A549 (cell line): ENCODE measurements around the gene RTN4. TPM values are rescaled to one million over a fixed set of nuclear protein-coding genes. Genes with fewer than 3 reads are reported as not detected.

Source experiments
- ATAC-seq, 2 experiments: fragments of 200-7000 bp in 1 of 2; fragments of >200 bp in 1 of 2; cut with Nextera tagmentation in 1 of 2; cut with Tn5 transposase in 1 of 2; 3 replicates each; pipeline versions ENCODE4 v1.8.0 to v1.9.1; 2018 to 2020; ENCODE audit warnings: mild to moderate bottlenecking in 1 of 2, moderate library complexity in 1 of 2
- CTCF ChIA-PET: fragments of 300-600 bp; sonication (Branson Sonifier 250); formaldehyde crosslinking; extraction: SDS; loops from one replicate; lab custom pipeline; 2021; ENCODE audit warnings: antibody characterized with exemption, inconsistent platforms; lab: Yijun Ruan, JAX
- POLR2A ChIA-PET: fragments of 350-600 bp; formaldehyde crosslinking; extraction: SDS; loops from one replicate; lab custom pipeline; 2021; ENCODE audit warnings: antibody characterized with exemption, inconsistent platforms; lab: Yijun Ruan, JAX
- DNase-seq, 2 experiments: peaks; one replicate each; pipeline versions ENCODE4 v3.0.0 to v3.0.0-alpha.2; 2011 to 2016; ENCODE audit warnings: low read depth in 1 of 2, low spot score in 1 of 2
- FAIRE-seq: peaks from 2 replicates; lab custom pipeline; 2011; peaks lifted over from hg19 to GRCh38; lab: Jason Lieb, UNC
- H3K27ac ChIP-seq, 2 experiments: fragments of >200 bp; sonication (Bioruptor Twin); formaldehyde crosslinking; 3 replicates each; pipeline ENCODE4 v1.5.1; 2016 to 2017
- H3K4me1 ChIP-seq: fragments of >200 bp; sonication (Bioruptor Twin); formaldehyde crosslinking; 3 replicates; pipeline ENCODE4 v1.6.1; 2016
- H3K4me2 ChIP-seq: fragments of >200 bp; sonication (Bioruptor Twin); formaldehyde crosslinking; 3 replicates; pipeline ENCODE4 v1.6.1; 2016
- H3K4me3 ChIP-seq: fragments of >200 bp; sonication (Bioruptor Twin); formaldehyde crosslinking; 3 replicates; pipeline ENCODE4 v1.5.1; 2016
- H3K9me3 ChIP-seq: fragments of >200 bp; sonication (Bioruptor Twin); formaldehyde crosslinking; 3 replicates; pipeline ENCODE4 v1.6.1; 2016
- ATOH8 ChIP-seq: fragments of 250-450 bp; sonication (Bioruptor Pico); IDR thresholded peaks from 2 replicates; pipeline ENCODE4 v1.5.0; 2020; ENCODE audit warnings: low read depth, mild to moderate bottlenecking, moderate library complexity
- BCL3 ChIP-seq: fragments of >200 bp; sonication (Bioruptor Twin); formaldehyde crosslinking; IDR thresholded peaks from 3 replicates; pipeline ENCODE4 v1.6.1; 2016
- BHLHE40 ChIP-seq: IDR thresholded peaks from 2 replicates; pipeline ENCODE4 v1.6.1; 2012; ENCODE audit warnings: low read depth, low read length, inconsistent platforms
- CBX2 ChIP-seq: fragments of 200-600 bp; sonication (generic); IDR thresholded peaks from 2 replicates; pipeline ENCODE4 v1.6.1; 2016; ENCODE audit warnings: low read depth, mild to moderate bottlenecking, borderline replicate concordance
- CBX8 ChIP-seq: fragments of 200-600 bp; sonication (generic); IDR thresholded peaks from 2 replicates; pipeline ENCODE4 v1.6.1; 2016
- CEBPB ChIP-seq, 2 experiments: fragments of >200 bp in 1 of 2; sonication (Bioruptor Twin) in 1 of 2; formaldehyde crosslinking in 1 of 2; IDR thresholded peaks; 2 replicates each; pipeline ENCODE4 v1.6.1; 2012 to 2016
- CHD2 ChIP-seq: fragments of 150-350 bp; IDR thresholded peaks from 2 replicates; pipeline ENCODE4 v1.6.1; 2014; ENCODE audit warnings: low read length; ENCODE audit not compliant: partially characterized antibody
- EHMT2 ChIP-seq: fragments of 200-600 bp; sonication (generic); IDR thresholded peaks from 2 replicates; pipeline ENCODE4 v1.6.1; 2016; ENCODE audit warnings: antibody characterized with exemption, low read depth, mild to moderate bottlenecking, moderate library complexity
- EP300 ChIP-seq, 2 experiments: fragments of >200 bp; sonication (Bioruptor Twin); formaldehyde crosslinking; IDR thresholded peaks; 2 replicates in 1 of 2; 3 replicates in 1 of 2; pipeline ENCODE4 v1.6.1; 2016 to 2017
- ESRRA ChIP-seq: fragments of 150-350 bp; IDR thresholded peaks from 2 replicates; pipeline ENCODE4 v1.6.1; 2014; ENCODE audit warnings: mild to moderate bottlenecking, low read length, borderline replicate concordance
- FOSB ChIP-seq: fragments of 250-450 bp; sonication (Bioruptor Pico); IDR thresholded peaks from 2 replicates; pipeline ENCODE4 v1.5.0; 2020; ENCODE audit warnings: mild to moderate bottlenecking, moderate library complexity
- GATA3 ChIP-seq: IDR thresholded peaks from 2 replicates; pipeline ENCODE4 v1.6.1; 2012; ENCODE audit warnings: borderline replicate concordance
- HDAC2 ChIP-seq: fragments of 200-600 bp; sonication (generic); IDR thresholded peaks from 2 replicates; pipeline ENCODE4 v1.6.1; 2016
- HES2 ChIP-seq: fragments of >200 bp; sonication (Bioruptor Twin); formaldehyde crosslinking; IDR thresholded peaks from 2 replicates; pipeline ENCODE4 v1.6.1; 2016
- HEYL ChIP-seq: fragments of 250-450 bp; sonication (Bioruptor Pico); IDR thresholded peaks from 2 replicates; pipeline ENCODE4 v1.8.0; 2021; ENCODE audit warnings: mild to moderate bottlenecking, moderate library complexity
- HMGXB4 ChIP-seq: fragments of 250-450 bp; sonication (Bioruptor Pico); IDR thresholded peaks from 2 replicates; pipeline ENCODE4 v1.5.0; 2021; ENCODE audit warnings: mild to moderate bottlenecking, moderate library complexity, borderline replicate concordance
- JUN ChIP-seq, 2 experiments: fragments of >200 bp; sonication (Bioruptor Twin); formaldehyde crosslinking; IDR thresholded peaks; 2 replicates in 1 of 2; 3 replicates in 1 of 2; pipeline ENCODE4 v1.6.1; 2016 to 2017
- MAZ ChIP-seq: fragments of 150-350 bp; IDR thresholded peaks from 2 replicates; pipeline ENCODE4 v1.6.1; 2014; ENCODE audit warnings: antibody characterized with exemption, low read depth, low read length, borderline replicate concordance
- NPAS2 ChIP-seq: fragments of 250-450 bp; sonication (Bioruptor Pico); IDR thresholded peaks from 2 replicates; pipeline ENCODE4 v1.8.0; 2022; ENCODE audit warnings: mild to moderate bottlenecking, moderate library complexity, borderline replicate concordance
- NR3C1 ChIP-seq: fragments of >200 bp; sonication (Bioruptor Twin); formaldehyde crosslinking; IDR thresholded peaks from 3 replicates; pipeline ENCODE4 v1.6.1; 2017
- PHF8 ChIP-seq: fragments of 200-600 bp; sonication (generic); IDR thresholded peaks from 2 replicates; pipeline ENCODE4 v1.6.1; 2016; ENCODE audit warnings: low read depth, mild to moderate bottlenecking, antibody characterized with exemption, moderate library complexity, borderline replicate concordance
- POLR2A ChIP-seq: IDR thresholded peaks from 2 replicates; pipeline ENCODE4 v1.6.1; 2012; ENCODE audit warnings: mild to moderate bottlenecking, low read length
- POLR2AphosphoS2 ChIP-seq: conservative IDR thresholded peaks from 2 replicates; pipeline ENCODE4 v1.6.1; 2012; ENCODE audit warnings: low read length, improper control_type of control experiment, inconsistent platforms
- REST ChIP-seq: fragments of 200-600 bp; sonication (generic); IDR thresholded peaks from 2 replicates; pipeline ENCODE4 v1.6.1; 2016; ENCODE audit warnings: antibody characterized with exemption, mild to moderate bottlenecking, moderate library complexity
- SMC3 ChIP-seq: fragments of >200 bp; sonication (Bioruptor Twin); formaldehyde crosslinking; IDR thresholded peaks from 3 replicates; pipeline ENCODE4 v1.6.1; 2018; ENCODE audit warnings: inconsistent platforms
- SREBF2 ChIP-seq: fragments of 450-650 bp; IDR thresholded peaks from 2 replicates; pipeline ENCODE4 v1.6.1; 2014; ENCODE audit warnings: mild to moderate bottlenecking, moderate library complexity
- TFCP2L1 ChIP-seq: fragments of 250-450 bp; sonication (Bioruptor Pico); IDR thresholded peaks from 2 replicates; pipeline ENCODE4 v1.5.0; 2021; ENCODE audit warnings: mild to moderate bottlenecking
- TP53 ChIP-seq: fragments of 250-450 bp; sonication (Bioruptor Pico); IDR thresholded peaks from 2 replicates; pipeline ENCODE4 v1.5.0; 2021; ENCODE audit warnings: mild to moderate bottlenecking, moderate library complexity
- USF2 ChIP-seq: fragments of 450-650 bp; IDR thresholded peaks from 2 replicates; pipeline ENCODE4 v1.6.1; 2014; ENCODE audit warnings: antibody characterized with exemption
- ZFP36 ChIP-seq: fragments of 450-650 bp; IDR thresholded peaks from 2 replicates; pipeline ENCODE4 v1.6.1; 2014; ENCODE audit warnings: borderline replicate concordance; ENCODE audit not compliant: partially characterized antibody
- ZNF302 ChIP-seq: fragments of 250-450 bp; sonication (Bioruptor Pico); IDR thresholded peaks from 2 replicates; pipeline ENCODE4 v1.9.0; 2021; ENCODE audit warnings: inconsistent platforms, mild to moderate bottlenecking, moderate library complexity
- ZSCAN20 ChIP-seq: fragments of 250-450 bp; sonication (Bioruptor Pico); IDR thresholded peaks from 2 replicates; pipeline ENCODE4 v1.8.0; 2022; ENCODE audit warnings: mild to moderate bottlenecking, moderate library complexity
- WGBS: methylation state at CpG from one replicate; pipeline ENCODE4 v1.1.6; 2017; ENCODE audit errors: missing lambda C conversion rate; 5-methylcytosine and 5-hydroxymethylcytosine counted together
- polyA plus RNA-seq, 4 experiments: library from polyadenylated mRNA; depleted of rRNA in 3 of 4; stranded (reverse); fragments of >200 nt; fragmentation: RNase III in 1 of 4; extraction: RNeasy Plus Mini Kit Qiagen cat#74134 plus additional on column Dnase treatment in 1 of 4; gene quantifications; 2 replicates in 3 of 4; 3 replicates in 1 of 4; pipeline ENCODE4 v1.2.3, GENCODE V29; 2011 to 2017

RTN4 gene
- polyA plus RNA-seq, 2 of the 4 experiments (the other 2 are of a cell fraction) = 302 to 403 TPM

GRCh38 chr2:55001716-55002115, 48.5 kb downstream of the RTN4 start:
- TF ChIP-seq CHD2 (no peak), POLR2AphosphoS2 (no peak), ZFP36 (no peak), GATA3 (no peak), TP53 (no peak), CBX2 (no peak), POLR2A (no peak), CBX8 (no peak), USF2 (no peak), BHLHE40 (no peak), ZSCAN20 (CRISPR knock-in tag) (no peak), EHMT2 (no peak), ESRRA (no peak), HEYL (no peak), HES2 (no peak), SREBF2 (no peak), SMC3 (no peak), EP300 (IDR thresholded peaks at IDR 0.05) (no peak), ATOH8 (CRISPR knock-in tag) (no peak), FOSB (CRISPR knock-in tag) (no peak)
- TF ChIP-seq, all 56 proteins: peak for 0
- ChIA-PET CTCF (interaction anchor here (0.6 to 2.3 kb wide), 5 partner anchors 13 to 176 kb away, joined by 3 to 11 read pairs (median 3); no protein-coding TSS in a partner anchor), POLR2A (no interaction called here)
- Histone ChIP-seq H3K4me3 (no peak overlapping the region), H3K9me3 (no peaks in the 10 kb centered on the region), H3K27ac (no peak overlapping the region), H3K4me1 (peaks cover 75% of the 10 kb centered on the region), H3K4me2 (no peak overlapping the region)
- ATAC-seq = no peak
- FAIRE-seq = no peak
- 65% methylated on average over 2 of the region's 2 CpGs for WGBS
- DNase-seq = no peak

- FAIRE-seq (no peak), DNase-seq (no peak), ATAC-seq (no peak)
- Histone ChIP-seq H3K9me3 (no peaks in the 10 kb centered on the region), H3K4me3 (no peak overlapping the region), H3K4me1 (peaks cover 66% of the 10 kb centered on the region), H3K27ac (no peak overlapping the region), H3K4me2 (peak overlapping the region; percentile 35)
- 52% methylated on average over 4 of the region's 4 CpGs for WGBS
- ChIA-PET CTCF (interaction anchor here (1.2 to 1.3 kb wide), 2 partner anchors 13 to 101 kb away, joined by 4 read pairs; no protein-coding TSS in a partner anchor), POLR2A (no interaction called here)
- no peak for TF ChIP-seq NR3C1
- TF ChIP-seq HMGXB4 (CRISPR knock-in tag) = no peak
- TF ChIP-seq PHF8 = no peak
- no peak for TF ChIP-seq ZNF302 (CRISPR knock-in tag)
- no peak for TF ChIP-seq SMC3
- TF ChIP-seq JUN (IDR thresholded peaks at IDR 0.05) = no peak
- TF ChIP-seq NPAS2 = no peak
- TF ChIP-seq SREBF2 = no peak
- no peak for TF ChIP-seq POLR2AphosphoS2
- no peak for TF ChIP-seq REST
- TF ChIP-seq HDAC2 = no peak
- TF ChIP-seq ZSCAN20 (CRISPR knock-in tag) = no peak
- no peak for TF ChIP-seq HEYL
- no peak for TF ChIP-seq MAZ
- no peak for TF ChIP-seq BCL3
- no peak for TF ChIP-seq CBX8
- TF ChIP-seq TFCP2L1 = no peak
- no peak for TF ChIP-seq CEBPB (IDR thresholded peaks at IDR 0.05)
Measured at GRCh38 chr2:55000341-55000740, 49.9 kb downstream of the RTN4 start.
